Measurements from ENCODE around the gene TEX19.
"Not testable (repeated sequence)": the region's sequence is repeated elsewhere in the genome, so short reads cannot be mapped to it uniquely, and the experiment has no call there.

Gene TEX19

GRCh38 chr17:82411396-82412053 lies 52.5 kb downstream of the TEX19 start:
- no peak for DNase-seq (ENCODE audit: low read depth)

DNA sequence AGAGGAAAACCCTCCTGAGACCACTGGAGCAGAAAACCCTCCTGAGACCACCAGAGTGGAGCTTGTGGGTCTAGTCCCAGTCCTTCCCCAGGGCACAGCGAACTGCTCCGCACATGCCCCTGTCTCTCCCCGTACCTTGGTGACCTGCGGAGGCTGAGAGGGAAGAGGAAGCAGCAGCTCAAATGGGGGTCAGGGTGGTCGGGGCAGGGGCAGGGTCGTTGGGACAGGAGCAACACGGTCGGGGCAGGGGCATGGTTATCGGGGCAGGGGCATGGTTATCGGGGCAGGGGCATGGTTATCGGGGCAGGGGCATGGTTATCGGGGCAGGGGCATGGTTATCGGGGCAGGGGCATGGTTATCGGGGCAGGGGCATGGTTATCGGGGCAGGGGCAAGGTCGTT lies 53.0 kb downstream of the TEX19 start:
- DNase-seq (ENCODE audit: low read depth), result not testable (repeated sequence)

GRCh38 chr17:82412535-82413520 lies 53.8 kb downstream of the TEX19 start:
- no peak for DNase-seq (ENCODE audit: low read depth)
